B cell (primary cell): ENCODE results near the gene BLOC1S3. TPM values are rescaled to one million over a fixed set of nuclear protein-coding genes. Genes with fewer than 3 reads are reported as not detected.

Experiments
- ATAC-seq: fragments of 200-7000 bp; cut with Tn5 transposase; one replicate; pipeline ENCODE4 v1.10.0; 2021; ENCODE audit warnings: low read depth, mild to moderate bottlenecking, moderate number of reproducible peaks, moderate library complexity
- CTCF ChIA-PET: fragments of 350-600 bp; sonication (Branson Sonifier 250); formaldehyde crosslinking; loops from one replicate; lab custom pipeline; 2021; ENCODE audit warnings: antibody characterized with exemption, inconsistent platforms; lab: Charles Lee
- POLR2A ChIA-PET: fragments of 350-600 bp; sonication (Branson Sonifier 250); formaldehyde crosslinking; loops from one replicate; lab custom pipeline; 2021; ENCODE audit warnings: antibody characterized with exemption; lab: Charles Lee
- DNase-seq: peaks from one replicate; pipeline ENCODE4 v3.0.0; 2013
- H2AFZ ChIP-seq: 2 replicates; pipeline ENCODE4 v1.6.1; 2012; ENCODE audit warnings: mild to moderate bottlenecking, low read depth, low read length; ENCODE audit not compliant: insufficient read depth, poor library complexity, severe bottlenecking
- H3K27ac ChIP-seq, 2 donors: 1 replicate in 1 of 2; 2 replicates in 1 of 2; pipeline ENCODE4 v1.5.1; 2012 to 2013; ENCODE audit warnings: low read length in 2 of 2, mild to moderate bottlenecking in 2 of 2, moderate library complexity in 1 of 2
- H3K27me3 ChIP-seq, 4 experiments: fragments of 200-600 bp in 1 of 4; sonication (generic) in 1 of 4; replicated peaks in 1 of 4; 1 replicate in 2 of 4; 2 replicates in 2 of 4; pipeline versions ENCODE4 v1.6.1 to v1.7.0; 2013 to 2016; ENCODE audit warnings: low read length in 3 of 4, mild to moderate bottlenecking in 2 of 4, mixed read lengths in 1 of 4, moderate library complexity in 1 of 4; ENCODE audit not compliant: insufficient read depth in 4 of 4, control insufficient read depth in 3 of 4; ENCODE audit errors: control extremely low read depth in 1 of 4
- H3K36me3 ChIP-seq, 2 experiments: replicated peaks in 1 of 2; 1 replicate in 1 of 2; 2 replicates in 1 of 2; pipeline versions ENCODE4 v1.6.1 to v1.7.1; 2013; ENCODE audit warnings: low read length in 1 of 2; ENCODE audit not compliant: insufficient read depth in 2 of 2, control insufficient read depth in 1 of 2; ENCODE audit errors: control extremely low read depth in 1 of 2, extremely low read depth in 1 of 2
- H3K4me1 ChIP-seq, 2 donors: fragments of 200-600 bp in 1 of 2; sonication (generic) in 1 of 2; 1 replicate in 1 of 2; 2 replicates in 1 of 2; pipeline versions ENCODE4 v1.5.1 to v1.6.1; 2013 to 2017; ENCODE audit warnings: low read length in 2 of 2; ENCODE audit not compliant: control insufficient read depth in 2 of 2, insufficient read depth in 2 of 2
- H3K4me2 ChIP-seq: replicated peaks from 2 replicates; pipeline ENCODE3; 2012; ENCODE audit warnings: mild to moderate bottlenecking, low read depth, low read length; ENCODE audit not compliant: poor library complexity, severe bottlenecking
- H3K4me3 ChIP-seq, 5 experiments: fragments of 200-600 bp in 1 of 5; sonication (generic) in 1 of 5; 1 replicate in 3 of 5; 2 replicates in 2 of 5; pipeline versions ENCODE4 v1.5.1 to v1.7.0; 2011 to 2016; ENCODE audit warnings: low read length in 4 of 5, mild to moderate bottlenecking in 4 of 5, low read depth in 2 of 5, control low read depth in 1 of 5, moderate library complexity in 1 of 5; ENCODE audit not compliant: insufficient read depth in 1 of 5; ENCODE audit errors: control extremely low read depth in 1 of 5, extremely low read depth in 1 of 5
- H3K79me2 ChIP-seq: fragments of 200-600 bp; sonication (generic); one replicate; pipeline ENCODE4 v1.6.0; 2016; ENCODE audit warnings: low read length; ENCODE audit not compliant: control insufficient read depth, insufficient read depth
- H3K9ac ChIP-seq: fragments of 200-600 bp; sonication (generic); 2 replicates; pipeline ENCODE4 v1.6.1; 2017; ENCODE audit warnings: mild to moderate bottlenecking, low read length, moderate library complexity
- H3K9me3 ChIP-seq, 3 donors: one replicate each; pipeline versions ENCODE4 v1.6.1 to v1.7.1; 2013; ENCODE audit warnings: low read length in 2 of 3; ENCODE audit not compliant: control insufficient read depth in 2 of 3, insufficient read depth in 1 of 3; ENCODE audit errors: control extremely low read depth in 1 of 3
- H4K20me1 ChIP-seq: 2 replicates; pipeline ENCODE4 v1.6.0; 2012; ENCODE audit warnings: mild to moderate bottlenecking, low read length; ENCODE audit not compliant: insufficient read depth, control insufficient read depth, poor library complexity, severe bottlenecking
- H3K27ac Mint-ChIP-seq: one replicate; pipeline ENCODE4 v1.8.0; 2021; ENCODE audit warnings: mixed read lengths
- H3K27me3 Mint-ChIP-seq: one replicate; pipeline ENCODE4 v1.8.0; 2021; ENCODE audit warnings: mixed read lengths
- H3K4me1 Mint-ChIP-seq: one replicate; pipeline ENCODE4 v1.8.0; 2021; ENCODE audit warnings: mixed read lengths
- H3K4me3 Mint-ChIP-seq: one replicate; pipeline ENCODE4 v1.8.0; 2021; ENCODE audit warnings: mixed read lengths
- H3K9me3 Mint-ChIP-seq: one replicate; pipeline ENCODE4 v1.8.0; 2022; ENCODE audit warnings: mixed read lengths; ENCODE audit not compliant: insufficient read depth
- EZH2 ChIP-seq: IDR thresholded peaks from 2 replicates; pipeline ENCODE4 v1.6.1; 2012; ENCODE audit warnings: borderline replicate concordance, low read depth, mild to moderate bottlenecking, moderate library complexity, low read length; ENCODE audit not compliant: insufficient read depth, poor library complexity, severe bottlenecking
- WGBS: methylation state at CpG from one replicate; pipeline ENCODE4 v1.1.5; 2013; ENCODE audit warnings: missing lambda C conversion rate; ENCODE audit not compliant: insufficient coverage; 5-methylcytosine and 5-hydroxymethylcytosine counted together
- intact Hi-C: fragments of 100-400 bp; cut with micrococcal nuclease; formaldehyde crosslinking; loops from one replicate; pipeline ENCODE4 v1.10.0; 2022
- polyA plus RNA-seq: library from polyadenylated mRNA; depleted of rRNA; stranded (reverse); fragments of >200 nt; gene quantifications from 2 replicates; pipeline ENCODE4 v1.2.3, GENCODE V29; 2012
- total RNA-seq, 2 donors: library from RNA; stranded (reverse); fragments of 120-200 nt in 1 of 2; gene quantifications; 1 replicate in 1 of 2; 2 replicates in 1 of 2; pipeline versions ENCODE4 v1.2.3 to v1.2.4, GENCODE V29; 2013 to 2022
- TF ChIP-seq, protein P1 (sequence below): fragments of 200-600 bp; IDR thresholded peaks from one replicate; pipeline ENCODE4 v1.8.0; 2022; ENCODE audit warnings: antibody characterized with exemption, mild to moderate bottlenecking

BLOC1S3 gene
- total and polyA plus RNA-seq, 2 donors (not counting 1 experiment from before 2014, with no cell fraction given) = 7.2 to 21.1 TPM

DNA sequence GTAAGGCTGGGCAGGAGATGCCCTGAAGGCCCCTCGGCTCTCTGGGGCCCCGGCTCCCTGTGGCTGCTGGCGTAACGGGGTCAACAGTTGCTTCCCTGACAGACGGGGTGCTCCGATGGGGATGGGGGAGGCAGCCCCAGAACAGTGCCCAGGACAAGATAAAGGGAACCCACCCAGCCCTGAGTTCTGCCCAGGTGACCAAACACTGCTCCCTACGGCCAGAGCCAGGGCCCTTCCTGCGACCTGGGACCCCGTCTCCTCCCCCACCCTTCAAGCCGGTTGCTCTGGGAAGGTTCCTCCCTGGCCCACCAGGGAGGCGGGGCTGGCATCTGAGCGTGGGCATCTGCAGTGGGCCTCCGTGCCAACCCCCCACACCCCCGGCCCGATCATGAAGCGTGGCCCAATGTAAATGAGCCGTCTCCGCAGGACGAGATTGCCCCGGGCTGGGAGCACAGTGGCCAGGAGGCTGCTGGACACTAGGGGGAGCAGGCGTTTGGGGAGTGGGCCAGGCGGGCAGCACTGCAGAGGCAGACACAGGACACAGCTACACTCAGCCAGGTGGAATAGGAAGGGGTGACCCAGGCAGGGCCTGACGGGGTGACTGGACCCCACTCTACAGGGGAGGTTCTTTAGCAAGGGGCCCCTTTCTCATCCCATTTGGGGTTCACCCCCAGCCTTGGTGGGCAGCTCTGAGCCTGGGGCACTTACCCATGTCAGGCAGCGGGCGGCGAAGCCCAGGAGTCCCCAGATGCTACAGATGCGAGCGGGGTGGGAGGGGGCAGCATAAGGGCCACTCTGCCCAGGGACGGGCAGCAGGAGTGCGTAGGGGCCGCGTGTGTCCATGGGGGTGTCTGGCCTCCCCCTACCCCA is 16.6 kb upstream of the BLOC1S3 start:
- H3K9me3 ChIP-seq = peaks cover 0 to 5% (median 0%) of the 10 kb centered on the region in 3 donors
- no peaks in the 10 kb centered on the region for H4K20me1 ChIP-seq
- H3K9ac ChIP-seq = no peak overlapping the region
- no peak for ATAC-seq
- no peak overlapping the region for H2AFZ ChIP-seq
- Mint-ChIP-seq H3K4me3 (no peak overlapping the region), H3K4me1 (peaks cover 20% of the 10 kb centered on the region), H3K27me3 (peaks cover 22% of the 10 kb centered on the region), H3K9me3 (no peaks in the 10 kb centered on the region), H3K27ac (no peak overlapping the region)
- H3K4me3 ChIP-seq = no peak overlapping the region
- no peak overlapping the region for H3K4me2 ChIP-seq
- 86% methylated on average over 30 of the region's 32 CpGs for WGBS
- H3K4me1 ChIP-seq = peaks cover 13 to 16% of the 10 kb centered on the region in 2 donors
- intact Hi-C loops = no loop called here
- H3K36me3 ChIP-seq = no peaks in the 10 kb centered on the region
- peaks cover 0 to 14% (median 4%) of the 10 kb centered on the region in 4 experiments for H3K27me3 ChIP-seq
- no peak for DNase-seq
- POLR2A ChIA-PET = no interaction called here
- H3K79me2 ChIP-seq = peaks cover 3% of the 10 kb centered on the region
- H3K27ac ChIP-seq = no peak overlapping the region
- CTCF ChIA-PET = no interaction called here
- TF ChIP-seq EZH2 = no peak
- TF ChIP-seq, protein P1, sequence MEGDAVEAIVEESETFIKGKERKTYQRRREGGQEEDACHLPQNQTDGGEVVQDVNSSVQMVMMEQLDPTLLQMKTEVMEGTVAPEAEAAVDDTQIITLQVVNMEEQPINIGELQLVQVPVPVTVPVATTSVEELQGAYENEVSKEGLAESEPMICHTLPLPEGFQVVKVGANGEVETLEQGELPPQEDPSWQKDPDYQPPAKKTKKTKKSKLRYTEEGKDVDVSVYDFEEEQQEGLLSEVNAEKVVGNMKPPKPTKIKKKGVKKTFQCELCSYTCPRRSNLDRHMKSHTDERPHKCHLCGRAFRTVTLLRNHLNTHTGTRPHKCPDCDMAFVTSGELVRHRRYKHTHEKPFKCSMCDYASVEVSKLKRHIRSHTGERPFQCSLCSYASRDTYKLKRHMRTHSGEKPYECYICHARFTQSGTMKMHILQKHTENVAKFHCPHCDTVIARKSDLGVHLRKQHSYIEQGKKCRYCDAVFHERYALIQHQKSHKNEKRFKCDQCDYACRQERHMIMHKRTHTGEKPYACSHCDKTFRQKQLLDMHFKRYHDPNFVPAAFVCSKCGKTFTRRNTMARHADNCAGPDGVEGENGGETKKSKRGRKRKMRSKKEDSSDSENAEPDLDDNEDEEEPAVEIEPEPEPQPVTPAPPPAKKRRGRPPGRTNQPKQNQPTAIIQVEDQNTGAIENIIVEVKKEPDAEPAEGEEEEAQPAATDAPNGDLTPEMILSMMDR = no peak

DNA sequence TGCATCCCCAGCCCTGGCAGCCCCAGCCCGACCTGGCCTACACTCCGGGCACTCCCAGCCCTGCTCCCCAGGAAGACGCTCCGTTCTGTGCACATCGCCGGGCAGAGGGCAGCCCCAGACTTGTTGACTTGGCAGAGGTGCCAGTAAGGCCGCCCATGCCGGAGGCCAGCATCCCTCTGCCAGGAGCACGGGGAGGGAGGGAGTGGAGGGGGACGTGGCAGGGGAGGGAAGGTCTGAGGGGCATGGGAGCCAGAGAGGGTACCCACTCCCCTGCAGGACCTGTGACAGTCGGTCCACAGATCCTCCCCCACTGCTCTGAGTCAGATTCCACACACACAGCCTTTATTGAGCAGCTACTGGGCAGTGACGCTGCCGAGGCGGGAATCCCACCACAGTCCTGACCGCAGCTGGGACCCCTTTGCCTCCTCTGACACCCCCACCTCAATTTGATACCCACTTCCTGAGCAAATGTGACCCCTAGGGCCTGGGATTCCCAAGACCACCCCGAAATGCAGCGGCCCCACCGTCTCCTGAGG is 15.9 kb upstream of the BLOC1S3 start:
- ChIA-PET POLR2A (no interaction called here), CTCF (interaction anchor here (1.4 kb wide), 1 partner anchor 10 kb away, joined by 4 read pairs; no protein-coding TSS in a partner anchor)
- Mint-ChIP-seq H3K27me3 (peaks cover 18% of the 10 kb centered on the region), H3K9me3 (no peaks in the 10 kb centered on the region), H3K4me3 (no peak overlapping the region), H3K4me1 (peaks cover 21% of the 10 kb centered on the region), H3K27ac (no peak overlapping the region)
- H4K20me1 ChIP-seq = no peaks in the 10 kb centered on the region
- peaks cover 0 to 14% (median 4%) of the 10 kb centered on the region in 4 experiments for H3K27me3 ChIP-seq
- no peak overlapping the region for H3K4me2 ChIP-seq
- TF ChIP-seq EZH2 = no peak
- TF ChIP-seq, protein P1 = no peak
- H3K4me3 ChIP-seq = no peak overlapping the region
- peaks cover 0 to 5% (median 0%) of the 10 kb centered on the region in 3 donors for H3K9me3 ChIP-seq
- DNase-seq = no peak
- peaks cover 3% of the 10 kb centered on the region for H3K79me2 ChIP-seq
- no peak overlapping the region for H3K9ac ChIP-seq
- H3K36me3 ChIP-seq = no peaks in the 10 kb centered on the region
- H3K27ac ChIP-seq = no peak overlapping the region
- intact Hi-C loops = no loop called here
- 95% methylated on average over 15 of the region's 18 CpGs for WGBS
- H3K4me1 ChIP-seq = peaks cover 13 to 16% of the 10 kb centered on the region in 2 donors
- no peak overlapping the region for H2AFZ ChIP-seq
- no peak for ATAC-seq
